ENCODE data around the gene TAF9B. TPM values are rescaled to one million over a fixed set of nuclear protein-coding genes. Genes with fewer than 3 reads are reported as not detected.

Gene TAF9B
- total RNA-seq, 1 experiment from 2014 or later: 20.2 TPM

GRCh38 chrX:78119521-78120227 is 19.8 kb downstream of the TAF9B start:
- no peaks in the 10 kb centered on the region for H3K27me3 Mint-ChIP-seq (ENCODE audit: low read depth)
- ATAC-seq (peak; percentile 72), DNase-seq (ENCODE audit: low spot score) (no peak)
- H3K4me1 Mint-ChIP-seq: peaks cover 20% of the 10 kb centered on the region
- ChIA-PET CTCF (interaction anchor here (0.9 kb wide), 1 partner anchor 11 kb away, joined by 4 read pairs; no protein-coding TSS in a partner anchor), POLR2A (no interaction called here)
- peaks cover 90% of the 10 kb centered on the region for H3K36me3 Mint-ChIP-seq
- H3K9me3 Mint-ChIP-seq: no peaks in the 10 kb centered on the region
- no peak overlapping the region for H3K4me3 Mint-ChIP-seq
- H3K27ac Mint-ChIP-seq: peak overlapping the region; percentile 45; the same call in 1 of the 2 replicates
- TF ChIP-seq ZNF532 (CRISPR knock-in tag; IDR thresholded peaks at IDR 0.05; ENCODE audit: borderline replicate concordance): no peak
- no peak for TF ChIP-seq MXD4 (CRISPR knock-in tag; IDR thresholded peaks at IDR 0.05; ENCODE audit: borderline replicate concordance)
- no peak for TF ChIP-seq FOXK1 (CRISPR knock-in tag; IDR thresholded peaks at IDR 0.05)
- TF ChIP-seq E2F1 (CRISPR knock-in tag; IDR thresholded peaks at IDR 0.05): no peak
- TF ChIP-seq AR (CRISPR knock-in tag; IDR thresholded peaks at IDR 0.05): no peak
- no peak for TF ChIP-seq ELF4 (CRISPR knock-in tag; IDR thresholded peaks at IDR 0.05; ENCODE audit: low read depth)
- no peak for TF ChIP-seq STAT6 (CRISPR knock-in tag; conservative IDR thresholded peaks at IDR 0.05; ENCODE audit: low read depth)
- no peak for TF ChIP-seq ZNF281 (CRISPR knock-in tag; IDR thresholded peaks at IDR 0.05)
- TF ChIP-seq PRRX2 (CRISPR knock-in tag; IDR thresholded peaks at IDR 0.05): no peak
- no peak for TF ChIP-seq CBFB (CRISPR knock-in tag; IDR thresholded peaks at IDR 0.05; ENCODE audit: low read depth)
- TF ChIP-seq GRHL2 (CRISPR knock-in tag; IDR thresholded peaks at IDR 0.05; ENCODE audit: insufficient replicate concordance, severe bottlenecking): no peak
- TF ChIP-seq PREB (CRISPR knock-in tag; IDR thresholded peaks at IDR 0.05; ENCODE audit: borderline replicate concordance): no peak
- no peak for TF ChIP-seq ARID4B (CRISPR knock-in tag; IDR thresholded peaks at IDR 0.05; ENCODE audit: borderline replicate concordance)
- no peak for TF ChIP-seq ZNF671 (CRISPR knock-in tag; IDR thresholded peaks at IDR 0.05)

All from WTC11 (cell line).